Measurements from ENCODE around the gene PDLIM1.

- TF ChIP-seq, protein P1, sequence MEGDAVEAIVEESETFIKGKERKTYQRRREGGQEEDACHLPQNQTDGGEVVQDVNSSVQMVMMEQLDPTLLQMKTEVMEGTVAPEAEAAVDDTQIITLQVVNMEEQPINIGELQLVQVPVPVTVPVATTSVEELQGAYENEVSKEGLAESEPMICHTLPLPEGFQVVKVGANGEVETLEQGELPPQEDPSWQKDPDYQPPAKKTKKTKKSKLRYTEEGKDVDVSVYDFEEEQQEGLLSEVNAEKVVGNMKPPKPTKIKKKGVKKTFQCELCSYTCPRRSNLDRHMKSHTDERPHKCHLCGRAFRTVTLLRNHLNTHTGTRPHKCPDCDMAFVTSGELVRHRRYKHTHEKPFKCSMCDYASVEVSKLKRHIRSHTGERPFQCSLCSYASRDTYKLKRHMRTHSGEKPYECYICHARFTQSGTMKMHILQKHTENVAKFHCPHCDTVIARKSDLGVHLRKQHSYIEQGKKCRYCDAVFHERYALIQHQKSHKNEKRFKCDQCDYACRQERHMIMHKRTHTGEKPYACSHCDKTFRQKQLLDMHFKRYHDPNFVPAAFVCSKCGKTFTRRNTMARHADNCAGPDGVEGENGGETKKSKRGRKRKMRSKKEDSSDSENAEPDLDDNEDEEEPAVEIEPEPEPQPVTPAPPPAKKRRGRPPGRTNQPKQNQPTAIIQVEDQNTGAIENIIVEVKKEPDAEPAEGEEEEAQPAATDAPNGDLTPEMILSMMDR (IDR thresholded peaks at IDR 0.05; ENCODE audit: low read depth, low read length), result no peak
- TF ChIP-seq POLR2A (IDR thresholded peaks at IDR 0.05; ENCODE audit: extremely low read depth, insufficient read length) (no peak), MAX (IDR thresholded peaks at IDR 0.05; ENCODE audit: low read depth, low read length) (no peak), MYC (IDR thresholded peaks at IDR 0.05; ENCODE audit: low read depth, low read length) (no peak)
Measured at GRCh38 chr10:95254629-95255028, 36.2 kb downstream of the PDLIM1 start.
